HG02763 (cell line): ENCODE data around the gene LRRC51.
"Not testable (repeated sequence)": the region's sequence is repeated elsewhere in the genome, so short reads cannot be mapped to it uniquely, and the experiment has no call there.

Experiments used
- ATAC-seq: cut with Tn5 transposase; IDR thresholded peaks from one replicate; pipeline ENCODE4 v1.9.1; 2021; ENCODE audit warnings: mild to moderate bottlenecking, moderate library complexity; ENCODE audit not compliant: unreplicated experiment

The LRRC51 gene

GRCh38 chr11:72103754-72104167, 23.1 kb downstream of the LRRC51 start:
- no peak for ATAC-seq

GRCh38 chr11:72105888-72106287, 25.2 kb downstream of the LRRC51 start, which contains the start of gene TOMT:
TOMT (plus strand) TSS chr11:72105924; CDS start chr11:72105952, 28 bp downstream.
- ATAC-seq, result no peak

GRCh38 chr11:72111300-72112142, 30.9 kb downstream of the LRRC51 start:
- ATAC-seq, result no peak

- ATAC-seq, result peak; percentile 90
These were observed 31.7 kb downstream of the LRRC51 start, which contains the start of gene ANAPC15 for GRCh38 chr11:72112143-72112977. ANAPC15 (minus strand) TSS chr11:72112695; CDS start chr11:72111276, 1,419 bp downstream.

- no peak for ATAC-seq
These were observed 32.5 kb downstream of the LRRC51 start for GRCh38 chr11:72112978-72113808.

GRCh38 chr11:72114570-72114969, 33.9 kb downstream of the LRRC51 start:
- ATAC-seq, result no peak

- no peak for ATAC-seq
These were observed 35.5 kb downstream of the LRRC51 start for GRCh38 chr11:72116019-72116755.

GRCh38 chr11:72119198-72119597, 38.5 kb downstream of the LRRC51 start:
- ATAC-seq, result no peak

- no peak for ATAC-seq
These were observed 40.3 kb downstream of the LRRC51 start for GRCh38 chr11:72120930-72121329.

GRCh38 chr11:72122607-72123006, 42.0 kb downstream of the LRRC51 start:
- no peak for ATAC-seq

GRCh38 chr11:72123117-72123653, 42.5 kb downstream of the LRRC51 start:
- no peak for ATAC-seq

- ATAC-seq, result no peak
These were observed 43.4 kb downstream of the LRRC51 start for GRCh38 chr11:72124046-72124445.

GRCh38 chr11:72125956-72126355, 45.3 kb downstream of the LRRC51 start:
- no peak for ATAC-seq

GRCh38 chr11:72127923-72128322, 47.3 kb downstream of the LRRC51 start:
- ATAC-seq, result no peak

- no peak for ATAC-seq
These were observed 48.7 kb downstream of the LRRC51 start for GRCh38 chr11:72129381-72129780.

- ATAC-seq, result no peak
These were observed 52.0 kb downstream of the LRRC51 start for GRCh38 chr11:72132646-72133045.

- ATAC-seq, result not testable (repeated sequence)
These were observed 54.8 kb downstream of the LRRC51 start, which contains the start of gene FOLR3 for GRCh38 chr11:72135473-72135872. FOLR3 (plus strand) TSS chr11:72135725; CDS start chr11:72135953, 228 bp downstream.

GRCh38 chr11:72135891-72136683, 55.4 kb downstream of the LRRC51 start:
- no peak for ATAC-seq
